GM21717 (cell line): Measurements from ENCODE around the gene ADH6.
"Not testable (repeated sequence)": the region's sequence is repeated elsewhere in the genome, so short reads cannot be mapped to it uniquely, and the experiment has no call there.

Experiments
- ATAC-seq: cut with Tn5 transposase; IDR thresholded peaks from one replicate; pipeline ENCODE4 v1.9.1; 2021; ENCODE audit warnings: mild to moderate bottlenecking, moderate library complexity; ENCODE audit not compliant: unreplicated experiment

Gene ADH6

GRCh38 chr4:99219072-99219471 is at the start of gene ADH6:
ADH6 (minus strand) TSS chr4:99219246; CDS start chr4:99219152, 94 bp downstream.
- no peak for ATAC-seq

- ATAC-seq, result no peak
Measured at GRCh38 chr4:99264927-99265326, 45.9 kb upstream of the ADH6 start.

DNA sequence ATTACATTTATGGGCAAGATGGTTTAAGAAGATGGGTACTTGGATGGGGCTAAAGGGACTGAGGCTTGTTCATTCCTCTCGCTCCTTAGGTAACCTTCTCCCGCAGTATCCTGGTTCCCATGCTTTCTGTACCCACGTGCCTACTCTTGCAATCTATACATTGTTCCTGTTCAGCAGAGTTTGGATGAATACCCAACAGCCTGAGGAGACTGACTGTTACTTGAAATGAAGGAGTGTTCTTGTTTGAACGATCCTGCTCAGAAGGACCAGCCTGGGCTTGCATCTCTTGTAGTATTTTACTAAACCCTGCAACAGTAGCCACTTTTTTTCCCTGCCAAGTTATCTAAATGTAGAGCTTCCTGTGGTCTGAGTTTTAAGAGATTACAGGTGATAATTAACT is 33.7 kb upstream of the ADH6 start:
- ATAC-seq, result no peak

DNA sequence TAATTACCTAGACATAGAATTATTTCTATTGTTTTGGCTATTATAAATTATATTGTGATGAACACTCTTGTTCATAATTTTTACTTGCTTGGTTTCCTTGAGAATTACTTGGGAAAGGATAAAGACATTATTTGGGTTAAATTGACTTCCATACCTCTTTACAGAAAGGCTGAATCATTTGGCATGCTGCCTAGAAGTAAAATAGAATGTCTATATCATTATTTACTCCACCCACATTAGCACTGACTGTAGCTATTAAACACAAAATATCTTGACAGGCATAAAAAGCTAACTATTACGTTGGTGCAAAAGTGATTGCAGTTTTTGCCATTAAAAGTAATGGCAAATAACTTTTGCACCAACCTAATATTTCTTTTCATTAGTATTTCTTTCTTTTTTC is 29.7 kb upstream of the ADH6 start:
- ATAC-seq, result no peak

DNA sequence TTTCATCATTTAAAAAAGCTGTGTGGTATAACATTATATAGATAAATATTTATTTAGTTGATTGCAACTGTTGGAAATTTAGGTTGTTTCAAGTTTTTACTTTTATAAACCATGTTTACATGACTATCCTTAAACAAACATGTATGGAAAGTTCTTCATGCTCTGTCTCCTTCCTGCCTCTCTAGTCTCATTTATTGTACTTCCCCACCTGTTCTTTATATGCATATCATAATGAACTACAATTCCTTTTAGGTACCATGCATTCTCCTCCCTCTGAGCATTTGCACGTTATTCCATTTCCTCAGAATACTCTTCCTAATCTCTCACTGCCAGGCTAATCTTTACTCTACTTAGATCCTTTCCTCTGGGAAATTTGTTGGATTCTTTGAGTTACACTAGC is 16.9 kb upstream of the ADH6 start:
- no peak for ATAC-seq

DNA sequence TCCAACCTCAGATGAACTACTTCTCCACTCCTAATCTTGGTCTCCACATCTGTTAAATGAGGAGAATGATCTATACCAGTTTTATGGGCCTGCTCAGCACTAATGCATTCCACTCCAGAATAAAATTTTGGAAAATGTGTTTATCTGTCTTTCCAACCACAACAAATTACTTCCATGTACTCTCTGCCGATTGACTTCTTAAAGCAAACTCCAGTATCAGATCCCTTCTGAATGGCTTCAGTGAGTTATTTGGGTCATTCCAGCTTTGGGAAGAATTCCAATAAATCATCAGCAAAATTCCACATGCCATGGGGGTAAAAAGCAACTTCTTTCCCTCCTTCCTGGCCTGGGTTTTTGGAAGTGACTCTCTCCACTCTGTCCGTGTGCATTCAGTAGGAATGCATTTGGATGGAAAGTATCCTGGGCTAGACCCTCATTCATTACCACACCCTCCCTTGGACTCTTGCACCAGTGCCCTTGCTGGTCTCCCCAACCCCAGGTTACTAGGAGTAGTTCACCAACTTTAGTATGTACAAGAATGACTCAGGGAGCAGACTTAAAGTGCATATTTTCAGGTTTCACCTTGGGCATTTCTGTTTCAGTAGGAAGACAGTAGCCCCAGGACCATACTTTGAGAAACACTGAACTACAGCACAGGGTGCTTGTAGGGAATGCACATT is 15.4 kb upstream of the ADH6 start:
- no peak for ATAC-seq

- ATAC-seq, result not testable (repeated sequence)
Measured at GRCh38 chr4:99233397-99233796, 14.4 kb upstream of the ADH6 start.

DNA sequence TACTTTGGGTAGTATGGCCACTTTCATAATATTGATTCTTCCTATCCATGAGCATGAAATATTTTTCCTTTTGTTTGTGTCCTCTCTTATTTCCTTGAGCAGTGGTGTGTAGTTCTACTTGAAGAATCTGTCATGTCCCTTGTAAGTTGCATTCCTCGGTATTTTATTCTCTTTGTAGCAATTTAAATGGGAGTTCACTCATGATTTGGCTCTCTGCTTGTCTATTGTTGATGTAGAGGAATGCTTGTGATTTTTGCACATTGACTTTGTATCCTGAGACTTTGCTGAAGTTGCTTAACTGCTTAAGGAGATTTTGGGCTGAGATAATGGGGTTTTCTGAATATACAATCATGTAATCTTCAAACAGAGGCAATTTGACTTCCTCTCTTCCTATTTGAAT is 9.7 kb upstream of the ADH6 start:
- ATAC-seq, result not testable (repeated sequence)

DNA sequence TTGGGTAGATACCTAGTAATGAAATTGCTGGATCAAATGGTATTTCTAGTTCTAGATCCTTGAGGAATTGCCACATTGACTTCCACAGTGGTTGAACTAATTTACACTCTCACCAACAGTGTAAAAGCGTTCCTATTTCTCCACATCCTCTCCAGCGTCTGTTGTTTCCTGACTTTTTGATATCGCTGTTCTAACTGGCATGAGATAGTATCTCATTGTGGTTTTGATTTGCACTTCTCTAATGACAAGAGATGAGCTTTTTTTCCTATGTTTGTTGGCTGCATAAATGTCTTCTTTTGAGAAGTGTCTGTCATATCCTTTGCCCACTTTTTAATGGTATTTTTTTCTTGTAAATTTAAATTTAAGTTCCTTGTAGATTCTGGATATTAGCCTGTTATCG is 8.6 kb upstream of the ADH6 start:
- not testable (repeated sequence) for ATAC-seq

- ATAC-seq, result no peak
Measured at GRCh38 chr4:99221980-99222379, 2.9 kb upstream of the ADH6 start.

GRCh38 chr4:99219479-99219878 is 433 bp upstream of the ADH6 start:
- no peak for ATAC-seq

DNA sequence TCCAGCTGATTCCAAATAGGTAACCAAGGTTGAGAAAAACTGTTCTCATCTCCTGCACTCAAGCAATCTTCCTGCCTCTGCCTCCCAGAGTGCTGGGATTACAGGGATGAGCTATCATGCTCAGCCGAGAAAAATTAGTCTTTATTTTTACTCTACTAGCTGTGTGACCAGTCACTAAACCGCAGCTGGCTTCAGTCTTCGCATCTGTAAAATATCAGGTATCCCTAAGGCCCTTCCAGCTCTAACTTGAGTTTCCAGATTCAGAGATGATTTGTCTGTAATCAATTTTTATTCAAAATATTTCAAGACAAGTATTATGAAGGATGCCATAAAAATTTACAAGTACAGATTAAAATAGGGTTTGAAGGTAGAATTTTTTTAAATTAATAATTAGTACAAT is 3.5 kb downstream of the ADH6 start:
- ATAC-seq, result no peak

- ATAC-seq, result no peak
Measured at GRCh38 chr4:99210789-99211188, 8.3 kb downstream of the ADH6 start.

DNA sequence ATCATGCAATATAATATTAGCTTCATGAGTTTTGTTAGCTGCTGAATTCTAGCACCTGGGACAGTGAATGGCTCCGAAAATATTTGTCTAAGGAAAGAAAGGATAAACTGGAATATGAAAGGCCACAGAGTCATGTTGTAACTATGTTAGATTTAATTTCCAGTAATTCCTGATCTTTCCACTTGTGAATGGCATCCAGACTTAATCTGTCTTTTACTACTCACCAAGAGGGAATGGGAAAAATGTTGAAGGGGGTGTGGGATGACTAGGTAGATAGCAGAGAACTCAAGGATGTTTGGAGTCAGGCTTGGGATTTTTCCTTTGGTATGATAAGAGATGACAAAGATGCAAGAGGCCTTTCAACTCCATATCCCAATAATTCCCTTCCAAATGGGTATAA is 9.4 kb downstream of the ADH6 start:
- ATAC-seq, result no peak

DNA sequence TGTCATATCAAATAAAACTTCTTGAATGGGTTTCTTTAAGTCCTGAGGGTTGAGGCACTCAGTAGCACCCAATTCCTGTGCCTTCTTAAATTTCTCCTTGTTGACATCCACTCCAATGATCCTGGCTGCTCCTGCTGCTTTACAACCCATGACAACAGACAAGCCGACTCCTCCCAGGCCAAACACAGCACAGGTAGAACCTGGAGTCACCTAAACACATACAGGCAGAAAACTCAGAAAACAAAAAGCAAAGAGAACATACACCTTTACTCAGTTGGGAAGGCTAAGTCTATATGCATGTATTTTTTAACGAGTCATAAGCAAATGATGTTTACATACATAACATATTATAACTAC is 10.3 kb downstream of the ADH6 start:
- no peak for ATAC-seq

GRCh38 chr4:99207911-99208718 is 10.9 kb downstream of the ADH6 start:
- no peak for ATAC-seq

DNA sequence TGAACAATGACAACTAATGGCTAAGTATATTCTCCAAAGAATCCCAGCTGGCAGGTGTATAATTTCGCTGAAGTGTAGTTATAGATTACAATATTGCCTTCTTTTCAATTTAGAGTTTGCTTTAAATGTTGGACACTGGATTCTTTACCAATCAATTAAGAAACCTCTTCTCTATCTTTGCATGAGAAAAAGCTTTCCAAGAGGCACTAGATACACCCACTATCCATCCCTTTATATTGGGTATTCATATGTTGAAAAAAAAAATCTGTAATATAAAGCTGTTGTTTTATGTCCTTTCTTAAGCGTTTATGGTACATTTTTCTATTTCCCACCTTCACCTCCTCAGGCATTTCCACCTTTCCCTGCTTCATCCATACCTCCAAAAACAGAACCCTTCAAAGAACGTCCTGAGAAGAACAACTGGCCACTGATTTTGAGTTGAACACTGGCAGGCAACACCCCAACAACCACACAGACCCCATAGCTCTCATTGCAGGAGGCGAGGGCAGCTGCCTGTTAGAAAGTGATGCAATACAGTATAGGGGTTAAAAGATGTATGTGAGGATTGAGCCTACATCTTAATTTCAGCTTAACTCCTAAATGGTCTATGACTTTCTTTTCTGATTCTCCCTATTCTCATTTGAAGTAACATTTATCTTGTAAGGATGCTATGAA is 11.8 kb downstream of the ADH6 start:
- no peak for ATAC-seq

- no peak for ATAC-seq
Measured at GRCh38 chr4:99205153-99205979, 13.7 kb downstream of the ADH6 start.

DNA sequence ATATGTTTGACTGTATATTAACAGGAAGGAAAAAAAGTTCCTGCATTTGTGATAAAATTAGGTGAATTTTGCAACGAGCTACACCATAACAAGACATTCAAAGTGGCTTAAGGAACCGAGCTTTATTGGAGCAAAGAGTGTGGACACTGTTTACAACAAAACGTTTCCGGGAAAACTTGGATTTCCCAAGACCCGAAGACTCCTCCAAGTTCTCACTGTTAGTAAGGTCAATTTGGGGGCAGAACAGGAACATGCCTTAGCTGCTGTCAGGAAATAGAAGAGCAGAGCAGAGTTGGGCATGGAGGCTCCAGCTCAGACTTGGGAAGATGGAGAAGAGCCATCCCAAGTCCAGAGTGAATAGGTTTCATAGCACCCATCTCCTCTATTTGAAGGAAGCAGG is 16.5 kb downstream of the ADH6 start:
- no peak for ATAC-seq

GRCh38 chr4:99202094-99202493 is 17.0 kb downstream of the ADH6 start:
- ATAC-seq, result no peak

GRCh38 chr4:99201690-99202089 is 17.4 kb downstream of the ADH6 start:
- ATAC-seq, result no peak
